OCI-LY3 (cell line): ENCODE data around the gene CASK.

Source experiments
- H2AFZ ChIP-seq: fragments of 200-600, 300-600 bp; shearing (Covaris generic); 2 replicates; pipeline ENCODE4 v1.6.0; 2014; ENCODE audit warnings: antibody characterized with exemption, low read depth, low read length
- H3K27ac ChIP-seq: fragments of 200-600, 300-600 bp; sonication (generic); 2 replicates; pipeline ENCODE4 v1.5.1; 2014; ENCODE audit warnings: mild to moderate bottlenecking, low read length, moderate library complexity, mixed read lengths
- H3K27me3 ChIP-seq: fragments of 200-600, 300-600 bp; sonication (generic); 2 replicates; pipeline ENCODE4 v1.6.1; 2014; ENCODE audit warnings: low read depth, low read length, mixed read lengths
- H3K36me3 ChIP-seq: fragments of 200-600, 300-600 bp; sonication (generic); replicated peaks from 2 replicates; pipeline ENCODE3; 2014; ENCODE audit warnings: low read depth, low read length, mixed read lengths
- H3K4me1 ChIP-seq: fragments of 300-600, 200-600 bp; sonication (generic); 2 replicates; pipeline ENCODE4 v1.6.1; 2014; ENCODE audit warnings: low read length, mixed read lengths
- H3K4me2 ChIP-seq: fragments of 200-600, 300-600 bp; sonication (generic); 2 replicates; pipeline ENCODE4 v1.6.1; 2014; ENCODE audit warnings: low read length, mixed read lengths
- H3K4me3 ChIP-seq: fragments of 300-600, 200-600 bp; sonication (generic); 2 replicates; pipeline ENCODE4 v1.5.1; 2014; ENCODE audit warnings: antibody characterized with exemption, mild to moderate bottlenecking, low read length, moderate library complexity
- H3K79me2 ChIP-seq: fragments of 300-600, 200-600 bp; shearing (Covaris generic); 2 replicates; pipeline ENCODE4 v1.6.1; 2014; ENCODE audit warnings: mild to moderate bottlenecking, low read length, mixed read lengths
- H3K9ac ChIP-seq: fragments of 300-600, 200-600 bp; shearing (Covaris generic); 2 replicates; pipeline ENCODE4 v1.6.0; 2014; ENCODE audit warnings: mild to moderate bottlenecking, low read length, moderate library complexity
- H3K9me3 ChIP-seq: fragments of 200-600, 300-600 bp; shearing (Covaris generic); 2 replicates; pipeline ENCODE4 v1.6.1; 2014; ENCODE audit warnings: low read length, mixed read lengths; ENCODE audit not compliant: insufficient read depth
- H4K20me1 ChIP-seq: fragments of 200-600, 300-600 bp; sonication (generic); 2 replicates; pipeline ENCODE4 v1.6.1; 2016; ENCODE audit warnings: low read length, mixed read lengths; ENCODE audit not compliant: insufficient read depth
- CTCF ChIP-seq: fragments of 200-600, 300-600 bp; sonication (generic); IDR thresholded peaks from 2 replicates; pipeline ENCODE4 v1.5.1; 2014; ENCODE audit warnings: antibody characterized with exemption, low read length, low read depth
- EZH2phosphoT487 ChIP-seq: fragments of 200-600 bp; shearing (Covaris generic); IDR thresholded peaks from 2 replicates; pipeline ENCODE4 v1.6.1; 2018; ENCODE audit warnings: antibody characterized with exemption, mixed run types, low read depth

Gene CASK

GRCh38 chrX:41875142-41875541, 48.2 kb downstream of the CASK start:
- Histone ChIP-seq H3K4me3 (no peak overlapping the region), H3K9me3 (no peaks in the 10 kb centered on the region), H3K27ac (no peak overlapping the region), H3K9ac (no peak overlapping the region), H2AFZ (no peak overlapping the region), H3K79me2 (peaks cover 60% of the 10 kb centered on the region), H3K4me1 (peaks cover 12% of the 10 kb centered on the region), H3K4me2 (no peak overlapping the region), H4K20me1 (peaks cover 11% of the 10 kb centered on the region), H3K36me3 (no peaks in the 10 kb centered on the region), H3K27me3 (no peaks in the 10 kb centered on the region)
- TF ChIP-seq CTCF, result no peak
- no peak for TF ChIP-seq EZH2phosphoT487

GRCh38 chrX:41870719-41871151, 52.6 kb downstream of the CASK start:
- H3K36me3 ChIP-seq, result no peaks in the 10 kb centered on the region
- no peak overlapping the region for H3K27ac ChIP-seq
- no peaks in the 10 kb centered on the region for H3K27me3 ChIP-seq
- H3K79me2 ChIP-seq, result peaks cover 69% of the 10 kb centered on the region
- peaks cover 28% of the 10 kb centered on the region for H4K20me1 ChIP-seq
- H3K4me3 ChIP-seq, result no peak overlapping the region
- peaks cover 36% of the 10 kb centered on the region for H3K4me1 ChIP-seq
- H3K9me3 ChIP-seq, result no peaks in the 10 kb centered on the region
- peak overlapping the region; percentile 37 for H3K4me2 ChIP-seq
- no peak for TF ChIP-seq CTCF
- H2AFZ ChIP-seq, result no peak overlapping the region
- H3K9ac ChIP-seq, result no peak overlapping the region

GRCh38 chrX:41868392-41868977, 54.9 kb downstream of the CASK start:
- no peaks in the 10 kb centered on the region for H3K36me3 ChIP-seq
- no peak overlapping the region for H3K4me3 ChIP-seq
- H3K79me2 ChIP-seq, result peaks cover 57% of the 10 kb centered on the region
- H3K9me3 ChIP-seq, result no peaks in the 10 kb centered on the region
- H3K27me3 ChIP-seq, result no peaks in the 10 kb centered on the region
- H2AFZ ChIP-seq, result no peak overlapping the region
- peaks cover 31% of the 10 kb centered on the region for H4K20me1 ChIP-seq
- H3K9ac ChIP-seq, result no peak overlapping the region
- peak overlapping the region; percentile 39 for H3K4me2 ChIP-seq
- H3K27ac ChIP-seq, result no peak overlapping the region
- peaks cover 36% of the 10 kb centered on the region for H3K4me1 ChIP-seq
- TF ChIP-seq CTCF (no peak), EZH2phosphoT487 (no peak)

- Histone ChIP-seq H3K4me1 (peaks cover 8% of the 10 kb centered on the region), H3K9me3 (no peaks in the 10 kb centered on the region), H4K20me1 (peaks cover 31% of the 10 kb centered on the region; the same call in 1 of the 2 replicates), H3K27ac (no peak overlapping the region), H3K4me3 (no peak overlapping the region), H3K9ac (no peak overlapping the region), H3K79me2 (peaks cover 60% of the 10 kb centered on the region), H3K27me3 (no peaks in the 10 kb centered on the region), H2AFZ (no peak overlapping the region), H3K36me3 (no peaks in the 10 kb centered on the region), H3K4me2 (no peak overlapping the region)
- TF ChIP-seq EZH2phosphoT487 (no peak), CTCF (peak; percentile 44)
These were observed 59.8 kb downstream of the CASK start for GRCh38 chrX:41863343-41864203.
